ENCODE data around the gene AVPR2.

AVPR2 gene

DNA sequence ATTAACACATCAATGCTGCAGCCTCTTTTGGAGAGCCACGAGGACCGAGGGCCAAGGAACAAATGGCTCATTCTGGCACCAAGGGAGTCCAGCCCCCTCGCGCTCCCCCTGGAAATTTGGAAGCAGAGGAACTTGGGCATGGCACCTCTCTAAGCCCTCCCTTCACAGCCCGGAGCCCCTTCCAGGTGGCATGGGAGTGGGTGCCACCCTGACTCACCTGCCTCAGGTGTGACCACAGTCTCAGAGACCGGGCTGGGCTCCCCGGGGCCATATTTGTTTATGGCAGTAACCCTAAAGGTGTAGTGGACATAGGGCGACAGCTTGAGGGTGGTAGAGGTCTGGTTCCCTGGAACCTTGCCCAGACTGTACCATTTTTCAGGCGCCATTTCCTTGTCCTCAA is 37.3 kb upstream of the AVPR2 start:
- H3K4me3 ChIP-seq (ENCODE audit: low read depth, low read length): no peak overlapping the region
- no peak for DNase-seq (ENCODE audit: low read depth)
- in situ Hi-C loops (cut with HindIII; ENCODE audit: low sequenced_read_pairs): no loop called here
- TF ChIP-seq, protein P1, sequence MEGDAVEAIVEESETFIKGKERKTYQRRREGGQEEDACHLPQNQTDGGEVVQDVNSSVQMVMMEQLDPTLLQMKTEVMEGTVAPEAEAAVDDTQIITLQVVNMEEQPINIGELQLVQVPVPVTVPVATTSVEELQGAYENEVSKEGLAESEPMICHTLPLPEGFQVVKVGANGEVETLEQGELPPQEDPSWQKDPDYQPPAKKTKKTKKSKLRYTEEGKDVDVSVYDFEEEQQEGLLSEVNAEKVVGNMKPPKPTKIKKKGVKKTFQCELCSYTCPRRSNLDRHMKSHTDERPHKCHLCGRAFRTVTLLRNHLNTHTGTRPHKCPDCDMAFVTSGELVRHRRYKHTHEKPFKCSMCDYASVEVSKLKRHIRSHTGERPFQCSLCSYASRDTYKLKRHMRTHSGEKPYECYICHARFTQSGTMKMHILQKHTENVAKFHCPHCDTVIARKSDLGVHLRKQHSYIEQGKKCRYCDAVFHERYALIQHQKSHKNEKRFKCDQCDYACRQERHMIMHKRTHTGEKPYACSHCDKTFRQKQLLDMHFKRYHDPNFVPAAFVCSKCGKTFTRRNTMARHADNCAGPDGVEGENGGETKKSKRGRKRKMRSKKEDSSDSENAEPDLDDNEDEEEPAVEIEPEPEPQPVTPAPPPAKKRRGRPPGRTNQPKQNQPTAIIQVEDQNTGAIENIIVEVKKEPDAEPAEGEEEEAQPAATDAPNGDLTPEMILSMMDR (IDR thresholded peaks at IDR 0.05; ENCODE audit: low read depth, low read length, missing control alignments): no peak

DNA sequence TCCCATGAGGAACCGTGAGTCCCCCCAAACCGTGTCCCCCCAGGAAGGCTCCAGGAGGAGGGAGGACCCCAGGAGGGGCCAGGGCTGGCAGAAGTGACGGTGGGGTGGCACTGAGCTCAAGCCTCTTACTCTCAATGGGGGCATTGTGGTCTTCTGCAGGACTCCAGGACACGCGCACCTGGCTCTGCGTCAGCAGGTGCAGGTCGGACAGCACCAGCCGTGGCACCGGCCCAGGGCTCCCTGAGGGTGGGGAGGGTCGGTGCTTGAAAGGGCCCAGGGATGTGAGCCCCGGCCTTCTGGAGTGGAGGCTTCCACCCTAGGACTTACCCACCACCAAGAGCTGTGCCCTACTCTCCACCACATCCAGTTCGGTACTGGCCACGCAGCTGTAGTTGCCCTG is 36.8 kb upstream of the AVPR2 start:
- no peak for DNase-seq (ENCODE audit: low read depth)
- in situ Hi-C loops (cut with HindIII; ENCODE audit: low sequenced_read_pairs): no loop called here
- H3K4me3 ChIP-seq (ENCODE audit: low read depth, low read length): no peak overlapping the region
- TF ChIP-seq, protein P1 (IDR thresholded peaks at IDR 0.05; ENCODE audit: low read depth, low read length, missing control alignments): no peak

DNA sequence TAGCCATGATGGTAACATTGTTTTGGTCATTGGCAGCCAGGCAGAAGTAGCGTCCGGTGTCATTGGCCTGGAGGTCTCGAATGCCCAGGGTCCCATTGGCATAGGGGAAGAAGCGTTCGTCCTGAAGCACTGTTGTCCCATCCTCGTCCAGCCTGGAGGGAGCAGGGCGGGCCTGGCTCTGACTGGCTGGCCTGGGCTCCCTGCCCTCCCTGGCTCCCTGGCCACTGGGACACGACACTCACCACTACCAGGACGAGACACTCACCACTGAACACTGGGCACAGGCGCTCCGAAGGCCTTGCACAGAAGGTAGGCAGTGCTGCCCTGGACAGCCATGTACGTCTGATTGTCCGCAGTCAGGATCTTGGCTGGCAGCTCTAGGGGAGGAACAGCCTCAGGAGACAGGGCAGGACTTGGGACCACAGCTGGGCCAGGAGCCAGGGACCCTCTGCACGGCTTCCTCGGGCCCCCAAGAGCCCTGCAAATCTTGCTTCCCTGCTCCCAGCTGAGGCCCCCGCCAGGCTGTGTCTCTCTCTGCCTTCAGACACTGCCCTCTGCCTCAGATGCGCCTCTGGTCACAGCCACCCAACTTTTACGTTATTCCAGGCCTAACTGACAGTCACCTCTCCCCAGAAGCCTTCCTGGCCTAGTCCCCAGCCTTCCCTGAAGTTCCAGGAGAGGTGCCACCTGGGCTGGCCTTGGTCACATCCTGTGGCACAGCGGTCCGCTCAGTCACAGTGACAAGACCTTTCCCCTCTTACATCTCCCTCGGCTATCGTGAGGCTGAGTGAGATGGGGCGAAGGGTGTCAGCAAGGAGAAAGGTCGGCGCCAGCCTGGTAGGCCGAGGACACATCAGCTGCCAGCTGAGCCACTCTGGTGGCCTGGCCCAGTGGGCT is 35.6 kb upstream of the AVPR2 start:
- TF ChIP-seq, protein P1 (IDR thresholded peaks at IDR 0.05; ENCODE audit: low read depth, low read length, missing control alignments): no peak
- in situ Hi-C loops (cut with HindIII; ENCODE audit: low sequenced_read_pairs): no loop called here
- no peak for DNase-seq (ENCODE audit: low read depth)
- no peak overlapping the region for H3K4me3 ChIP-seq (ENCODE audit: low read depth, low read length)

DNA sequence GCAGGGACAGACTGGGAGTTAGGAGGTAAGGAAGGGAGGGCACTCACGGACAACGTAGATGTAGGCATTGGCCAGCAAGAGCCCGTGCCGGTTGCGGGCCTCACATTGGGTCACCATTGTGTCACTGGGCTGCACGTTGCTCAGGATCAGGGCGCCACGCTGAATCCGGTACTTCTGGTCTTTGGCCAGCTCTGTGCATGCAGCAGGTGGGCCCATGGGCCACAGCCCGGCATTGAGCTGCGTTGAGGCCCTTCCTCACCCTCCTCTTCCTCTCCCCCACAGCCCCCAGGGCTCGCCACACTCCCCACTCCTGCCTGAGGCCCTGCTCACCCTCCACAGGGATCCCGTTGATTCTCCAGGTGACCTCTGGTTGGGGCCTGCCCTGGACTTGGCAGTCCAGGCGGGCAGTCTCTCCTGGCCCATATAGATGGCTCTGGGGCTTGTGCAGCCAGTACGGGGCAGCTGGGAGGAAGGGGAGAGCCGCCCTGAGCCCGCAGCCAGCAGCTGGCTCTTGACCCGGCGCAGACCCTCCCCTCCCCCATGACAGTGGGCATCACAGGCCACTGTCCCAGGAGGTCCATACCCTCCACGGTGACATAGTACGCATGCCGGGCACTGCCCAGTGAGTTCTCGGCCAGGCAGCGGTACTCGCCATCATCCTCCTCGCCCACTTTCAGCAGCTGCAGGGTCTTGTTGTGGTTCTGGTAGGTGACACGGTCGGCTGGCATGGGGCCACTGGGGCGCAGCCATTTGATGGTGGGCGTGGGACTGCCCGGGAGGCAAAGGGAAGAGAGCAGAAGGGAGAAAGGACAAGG is 34.8 kb upstream of the AVPR2 start:
- no peak for DNase-seq (ENCODE audit: low read depth)
- TF ChIP-seq, protein P1 (IDR thresholded peaks at IDR 0.05; ENCODE audit: low read depth, low read length, missing control alignments): no peak
- in situ Hi-C loops (cut with HindIII; ENCODE audit: low sequenced_read_pairs): no loop called here
- H3K4me3 ChIP-seq (ENCODE audit: low read depth, low read length): no peak overlapping the region

DNA sequence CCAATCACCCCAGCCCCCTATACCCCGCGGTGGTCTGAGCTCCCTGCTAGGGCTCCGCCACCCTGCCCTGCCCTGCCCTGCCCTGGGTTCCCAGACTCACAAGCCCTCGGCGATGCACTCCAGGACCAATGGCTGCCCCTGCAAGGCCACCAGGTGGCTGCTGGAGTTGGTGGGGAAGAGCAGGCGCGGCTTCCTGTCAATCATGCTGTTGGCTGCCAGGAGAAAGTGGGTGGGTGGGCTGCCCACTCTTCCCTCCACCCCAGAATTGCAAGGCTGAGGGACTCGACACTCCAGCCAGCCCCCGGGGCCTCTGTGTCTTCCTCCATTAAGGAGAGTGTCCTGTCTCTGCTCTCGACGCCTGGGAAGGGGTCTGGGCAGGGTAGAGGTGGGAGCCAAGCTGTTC is 34.2 kb upstream of the AVPR2 start:
- DNase-seq (ENCODE audit: low read depth): no peak
- in situ Hi-C loops (cut with HindIII; ENCODE audit: low sequenced_read_pairs): no loop called here
- no peak overlapping the region for H3K4me3 ChIP-seq (ENCODE audit: low read depth, low read length)
- TF ChIP-seq, protein P1 (IDR thresholded peaks at IDR 0.05; ENCODE audit: low read depth, low read length, missing control alignments): no peak

DNA sequence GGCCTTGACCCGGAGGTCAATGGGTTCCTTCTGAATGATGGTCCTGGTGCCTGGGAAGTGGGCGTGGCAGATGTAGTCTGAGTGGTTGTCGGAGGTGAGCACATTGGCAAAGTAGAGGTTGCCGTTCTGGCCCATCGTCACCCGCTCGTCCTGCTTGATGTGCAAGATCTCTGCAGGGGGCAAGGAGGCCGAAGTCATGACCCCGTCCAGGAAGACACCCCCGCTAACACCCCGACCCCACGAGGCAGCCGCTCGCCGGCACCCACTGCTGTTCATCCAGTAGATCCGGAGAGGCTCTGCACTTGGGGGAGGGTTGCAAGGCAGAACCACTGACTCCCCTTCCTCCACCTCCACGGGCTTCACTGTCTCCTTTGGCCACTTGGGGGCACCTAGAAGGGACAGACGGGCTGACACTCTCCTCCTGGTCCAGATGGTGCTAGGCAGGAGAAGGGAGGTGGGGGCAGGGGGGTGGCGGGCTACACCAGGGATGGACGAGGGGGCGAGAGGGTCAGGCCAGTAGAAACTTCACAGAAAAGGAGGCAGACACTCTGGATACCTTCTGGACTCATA is 33.6 kb upstream of the AVPR2 start:
- DNase-seq (ENCODE audit: low read depth): no peak
- no peak overlapping the region for H3K4me3 ChIP-seq (ENCODE audit: low read depth, low read length)
- in situ Hi-C loops (cut with HindIII; ENCODE audit: low sequenced_read_pairs): no loop called here
- TF ChIP-seq, protein P1 (IDR thresholded peaks at IDR 0.05; ENCODE audit: low read depth, low read length, missing control alignments): no peak
